Heart left ventricle (tissue), 16 donors: ENCODE data around the gene CIT. TPM values are rescaled to one million over a fixed set of nuclear protein-coding genes. Genes with fewer than 3 reads are reported as not detected.

Experiments used
- ATAC-seq, 4 donors: fragments of 200-7000 bp; cut with Tn5 transposase; one replicate each; pipeline ENCODE4 v1.9.1; 2020 to 2022; ENCODE audit warnings: moderate library complexity in 4 of 4, mild to moderate bottlenecking in 3 of 4, moderate number of reproducible peaks in 1 of 4
- DNase-seq, 5 donors: peaks; one replicate each; pipeline ENCODE4 v3.0.0-alpha.2; 2020
- H3K27ac ChIP-seq, 12 donors: fragments of 200-600 bp; sonication (generic) in 4 of 12; one replicate each; pipeline versions ENCODE4 v1.5.0 to v1.8.0; 2016 to 2022; ENCODE audit warnings: mild to moderate bottlenecking in 2 of 12
- H3K27me3 ChIP-seq, 9 donors: fragments of 200-600 bp; sonication (generic) in 2 of 9; one replicate each; pipeline versions ENCODE4 v1.5.1 to v1.8.0; 2016 to 2022; ENCODE audit warnings: mild to moderate bottlenecking in 3 of 9
- H3K36me3 ChIP-seq, 9 donors: fragments of 200-600 bp; sonication (generic) in 2 of 9; one replicate each; pipeline versions ENCODE4 v1.5.0 to v1.8.0; 2018 to 2022; ENCODE audit warnings: mild to moderate bottlenecking in 2 of 9
- H3K4me1 ChIP-seq, 12 donors: fragments of 200-600 bp; sonication (generic) in 4 of 12; one replicate each; pipeline versions ENCODE4 v1.5.0 to v1.8.0; 2016 to 2022; ENCODE audit warnings: mild to moderate bottlenecking in 3 of 12
- H3K4me3 ChIP-seq, 12 donors: fragments of 200-600 bp; sonication (generic) in 4 of 12; one replicate each; pipeline versions ENCODE4 v1.5.0 to v1.8.0; 2017 to 2022; ENCODE audit warnings: mild to moderate bottlenecking in 9 of 12, moderate library complexity in 4 of 12
- H3K9me3 ChIP-seq, 12 donors: fragments of 200-600 bp; sonication (generic) in 4 of 12; one replicate each; pipeline versions ENCODE4 v1.5.0 to v1.8.0; 2016 to 2022; ENCODE audit warnings: mild to moderate bottlenecking in 1 of 12
- CTCF ChIP-seq, 12 donors: fragments of 200-600 bp; sonication (generic) in 4 of 12; IDR thresholded peaks; one replicate each; pipeline versions ENCODE4 v1.5.0 to v1.8.0; 2018 to 2022; ENCODE audit warnings: antibody characterized with exemption in 12 of 12, mild to moderate bottlenecking in 5 of 12
- POLR2A ChIP-seq, 2 donors: fragments of 450-650 bp; IDR thresholded peaks; one replicate each; pipeline ENCODE4 v1.6.1; 2017; ENCODE audit warnings: antibody characterized with exemption in 2 of 2, mild to moderate bottlenecking in 2 of 2, moderate library complexity in 2 of 2
- WGBS, 4 donors: extraction: QIAGEN DNeasy Blood & Tissue Kit in 2 of 4; methylation state at CpG; one replicate each; pipeline versions ENCODE4 v1.1.5 to v1.1.7; 2013 to 2018; 5-methylcytosine and 5-hydroxymethylcytosine counted together
- intact Hi-C, 10 donors: fragments of 100-400 bp; cut with DNase I; formaldehyde crosslinking; loops; one replicate each; pipeline versions ENCODE4 v1.11.1 to v1.14.2; 2022
- polyA plus RNA-seq, 2 donors: library from polyadenylated mRNA; stranded (reverse); fragments of 200-250 nt; gene quantifications; one replicate each; pipeline ENCODE4 v1.2.3, GENCODE V29; 2013
- total RNA-seq, 9 donors: library from RNA; depleted of rRNA in 2 of 9; stranded (reverse); fragments of >200 nt in 2 of 9; fragmentation: NEBNext Ultra II Directional in 3 of 9; extraction: Animal tissue kit (Norgen Biotek cat#: 25700) in 3 of 9; gene quantifications; one replicate each; pipeline versions ENCODE4 v1.1.0 to v1.2.4, GENCODE V29; 2016 to 2023
- donor health status: ischemic (EF 13 %, LVEDD 7.1; RV severe dilation, severe dysfunction).
- donor health status: healthy with polysubstance abuse.
- donor health status: DM: no; HTN: yes; CAD: no.
- donor health status: DM: no; HTN: no; CAD: no.
- donor health status: ischemic (EF 25% LVEDD 6.9; RV normal size, moderate dysfunction).
- donor health status: ischemic (EF 25% LVEDD 5.7; RV mildly dilated, moderate dysfunction).
- donor health status: healthy.
- donor health status: DM: yes; HTN: yes; CAD: no.
- donor health status: ischemic (EF 35%, LVEDD 5.7; RV mildly dilated, moderate dysfunction).
- donor health status: nonischemic (EF 11% LVEDD 7.7; RV severe dilation, severe dysfunction).
- donor health status: DM: yes; HTN: yes; CAD: no.
- donor health status: PGD.
- donor health status: ischemic (EF 29% LVEDD 5.4; RV normal size, mild dysfunction).
- donor health status: nonischemic (EF 23%, LVEDD 6.1; RV moderate dilation, normal function).

CIT gene
- total and polyA plus RNA-seq, 11 donors = 0.26 to 8.1 (median 1.9) TPM

GRCh38 chr12:119683816-119684215 lies 193.3 kb downstream of the CIT start:
- no peak for ATAC-seq
- 80 to 92% (median 81%) methylated on average over 3 of the region's 3 CpGs for WGBS, 4 donors
- TF ChIP-seq CTCF (IDR thresholded peaks at IDR 0.05) (no peak), POLR2A (IDR thresholded peaks at IDR 0.05) (no peak)
- Histone ChIP-seq H3K27me3 (no peaks in the 10 kb centered on the region), H3K4me1 (peaks cover 0 to 46% (median 20%) of the 10 kb centered on the region in 12 donors), H3K36me3 (peaks cover 0 to 39% (median 34%) of the 10 kb centered on the region in 9 donors), H3K4me3 (no peak overlapping the region), H3K27ac (peak overlapping the region in 4 of 12 donors; percentile 20 to 51 (median 34)), H3K9me3 (no peaks in the 10 kb centered on the region)
- intact Hi-C loops = no loop called here
- no peak for DNase-seq

- 74 to 81% (median 78%) methylated on average over 6 of the region's 6 CpGs for WGBS, 4 donors
- ATAC-seq (peak in 1 of 4 donors; percentile 32), DNase-seq (no peak)
- peak overlapping the region in 4 of 12 donors; percentile 26 to 75 (median 47) for H3K27ac ChIP-seq
- TF ChIP-seq CTCF (IDR thresholded peaks at IDR 0.05) = no peak
- TF ChIP-seq POLR2A (IDR thresholded peaks at IDR 0.05) = no peak
- H3K4me1 ChIP-seq = peaks cover 0 to 46% (median 20%) of the 10 kb centered on the region in 12 donors
- no peak overlapping the region for H3K4me3 ChIP-seq
- intact Hi-C loops = no loop called here
- no peaks in the 10 kb centered on the region for H3K27me3 ChIP-seq
- H3K9me3 ChIP-seq = no peaks in the 10 kb centered on the region
- H3K36me3 ChIP-seq = peaks cover 0 to 43% (median 38%) of the 10 kb centered on the region in 9 donors
These were observed 193.7 kb downstream of the CIT start for GRCh38 chr12:119683413-119683812.

- Histone ChIP-seq H3K27ac (peak overlapping the region in 7 of 12 donors; percentile 4 to 75 (median 26)), H3K9me3 (no peaks in the 10 kb centered on the region), H3K27me3 (no peaks in the 10 kb centered on the region), H3K4me1 (peaks cover 0 to 46% (median 20%) of the 10 kb centered on the region in 12 donors), H3K4me3 (no peak overlapping the region), H3K36me3 (peaks cover 0 to 46% (median 44%) of the 10 kb centered on the region in 9 donors)
- WGBS, 4 donors = 62 to 71% (median 66%) methylated on average over 3 of the region's 3 CpGs
- TF ChIP-seq POLR2A (IDR thresholded peaks at IDR 0.05) (no peak), CTCF (IDR thresholded peaks at IDR 0.05) (no peak)
- DNase-seq = no peak
- ATAC-seq = peak in 3 of 4 donors; percentile 27 to 51 (median 38)
- intact Hi-C loops = no loop called here
These were observed 194.4 kb downstream of the CIT start for GRCh38 chr12:119682639-119683252.

- TF ChIP-seq CTCF (IDR thresholded peaks at IDR 0.05) = no peak
- TF ChIP-seq POLR2A (IDR thresholded peaks at IDR 0.05) = no peak
- Histone ChIP-seq H3K4me1 (peaks cover 0 to 46% (median 18%) of the 10 kb centered on the region in 12 donors), H3K9me3 (no peaks in the 10 kb centered on the region), H3K27me3 (no peaks in the 10 kb centered on the region), H3K27ac (peak overlapping the region in 7 of 12 donors; percentile 4 to 75 (median 26)), H3K4me3 (no peak overlapping the region), H3K36me3 (peaks cover 0 to 54% (median 52%) of the 10 kb centered on the region in 9 donors)
- ATAC-seq (peak in 1 of 4 donors; percentile 13), DNase-seq (no peak)
- 82 to 87% (median 83%) methylated on average over 9 of the region's 9 CpGs for whole genome bisulfite sequencing, 4 donors
- intact Hi-C loops = no loop called here
These were observed 195.1 kb downstream of the CIT start for GRCh38 chr12:119681728-119682638.
